Dedifferentiated amniotic fluid mesenchymal stem cell (primary cell): ENCODE data around the gene AKR1C3.
"Not testable (repeated sequence)": the region's sequence is repeated elsewhere in the genome, so short reads cannot be mapped to it uniquely, and the experiment has no call there.

Experiments used
- DNase-seq: peaks from one replicate; pipeline ENCODE4 v3.0.0-alpha.2; 2016; ENCODE audit errors: extremely low spot score

The AKR1C3 gene

GRCh38 chr10:5088703-5089261 lies 5.4 kb upstream of the AKR1C3 start:
- DNase-seq, result no peak

GRCh38 chr10:5089865-5090264 lies 4.3 kb upstream of the AKR1C3 start:
- no peak for DNase-seq

- DNase-seq, result no peak
These were observed 3.7 kb upstream of the AKR1C3 start for GRCh38 chr10:5090551-5090950.

- DNase-seq, result no peak
These were observed 3.0 kb upstream of the AKR1C3 start for GRCh38 chr10:5091196-5091595.

- no peak for DNase-seq
These were observed 1.8 kb upstream of the AKR1C3 start for GRCh38 chr10:5092375-5092774.

- no peak for DNase-seq
These were observed 1.1 kb upstream of the AKR1C3 start for GRCh38 chr10:5092848-5093790.

- DNase-seq, result no peak
These were observed 1.5 kb downstream of the AKR1C3 start for GRCh38 chr10:5095687-5096086.

GRCh38 chr10:5096108-5096507 lies 1.9 kb downstream of the AKR1C3 start:
- DNase-seq, result no peak

GRCh38 chr10:5102479-5102878 lies 8.3 kb downstream of the AKR1C3 start:
- not testable (repeated sequence) for DNase-seq

- DNase-seq, result no peak
These were observed 9.3 kb downstream of the AKR1C3 start for GRCh38 chr10:5103481-5103880.

GRCh38 chr10:5105626-5106025 lies 11.4 kb downstream of the AKR1C3 start:
- no peak for DNase-seq

GRCh38 chr10:5106553-5106952 lies 12.3 kb downstream of the AKR1C3 start:
- no peak for DNase-seq

- DNase-seq, result no peak
These were observed 13.8 kb downstream of the AKR1C3 start for GRCh38 chr10:5107860-5108526.

- no peak for DNase-seq
These were observed 14.6 kb downstream of the AKR1C3 start for GRCh38 chr10:5108658-5109416.

- not testable (repeated sequence) for DNase-seq
These were observed 15.6 kb downstream of the AKR1C3 start for GRCh38 chr10:5109861-5110260.

- no peak for DNase-seq
These were observed 22.4 kb downstream of the AKR1C3 start for GRCh38 chr10:5116621-5117020.

- no peak for DNase-seq
These were observed 22.8 kb downstream of the AKR1C3 start for GRCh38 chr10:5117026-5117425.

GRCh38 chr10:5119997-5120396 lies 25.8 kb downstream of the AKR1C3 start:
- DNase-seq, result not testable (repeated sequence)

GRCh38 chr10:5123886-5124285 lies 29.7 kb downstream of the AKR1C3 start:
- DNase-seq, result no peak

GRCh38 chr10:5125315-5126044 lies 31.3 kb downstream of the AKR1C3 start:
- DNase-seq, result no peak

GRCh38 chr10:5135581-5135980 lies 41.4 kb downstream of the AKR1C3 start:
- DNase-seq, result no peak
